ENCODE data around the gene FHIT. TPM values are rescaled to one million over a fixed set of nuclear protein-coding genes. Genes with fewer than 3 reads are reported as not detected.
A peak's percentile ranks its signal among the peaks of the same experiment; 100 is the strongest.

Gene FHIT
- total RNA-seq, 1 donor, result 4.8 TPM

DNA sequence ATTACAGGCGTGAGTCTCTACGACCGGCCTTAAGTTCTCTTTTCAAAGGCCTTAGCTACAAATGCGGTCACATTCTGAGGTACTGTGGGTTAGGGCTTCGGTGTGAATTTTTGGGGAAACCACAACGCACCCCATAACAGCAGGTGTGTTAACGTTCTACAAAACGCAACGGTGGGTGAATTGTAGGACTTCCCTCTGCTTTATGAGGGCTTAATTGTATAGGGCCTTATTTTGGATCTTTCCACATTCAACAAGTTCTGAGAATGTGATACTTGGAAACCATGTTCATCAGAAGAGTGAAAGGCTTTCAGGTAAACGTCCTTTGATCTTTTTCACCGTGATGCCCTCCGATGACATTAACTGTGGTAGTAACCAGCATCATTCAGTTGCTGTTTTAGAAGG lies 1202.8 kb downstream of the FHIT start:
- peak in 1 of 3 donors; percentile 36 for DNase-seq (ENCODE audit: low read depth in 2 of 3, low spot score in 2 of 3)

DNA sequence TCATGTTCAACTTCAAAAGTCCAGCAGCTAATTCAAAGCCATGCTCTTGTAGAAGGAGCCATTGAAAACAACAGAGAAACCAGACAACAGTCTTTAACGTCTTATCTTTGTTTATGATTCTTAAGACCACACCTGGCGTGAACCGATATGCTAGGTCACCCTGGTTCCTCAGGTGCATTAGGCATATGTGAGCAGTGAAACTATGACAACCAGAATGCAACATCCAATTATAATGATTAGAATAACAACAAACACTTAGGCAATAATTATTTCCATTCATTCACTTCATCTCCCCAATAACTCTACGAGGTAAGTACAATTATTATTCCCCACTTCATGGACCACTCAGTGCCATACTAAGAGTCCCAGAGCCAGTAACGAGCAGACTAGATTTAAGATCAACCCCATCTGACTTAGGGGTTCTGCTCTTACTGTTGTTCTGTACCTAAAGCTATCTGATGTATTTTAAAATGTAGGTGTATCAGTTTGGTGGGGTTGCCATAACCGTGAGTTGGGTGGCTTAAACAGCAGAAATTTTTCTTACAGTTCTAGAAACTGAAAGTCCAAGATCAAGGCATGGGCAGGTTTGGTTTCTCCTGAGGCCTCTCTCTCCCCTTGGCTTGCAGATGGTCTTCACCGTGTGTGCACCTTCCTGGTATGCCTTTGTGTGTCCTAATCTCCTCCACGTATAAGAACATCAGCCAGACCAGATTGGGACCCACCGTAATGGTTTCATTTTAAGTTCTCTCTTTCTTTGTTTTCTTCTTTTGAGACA lies 1203.6 kb downstream of the FHIT start:
- DNase-seq (ENCODE audit: low read depth in 2 of 3, low spot score in 2 of 3), result no peak

DNA sequence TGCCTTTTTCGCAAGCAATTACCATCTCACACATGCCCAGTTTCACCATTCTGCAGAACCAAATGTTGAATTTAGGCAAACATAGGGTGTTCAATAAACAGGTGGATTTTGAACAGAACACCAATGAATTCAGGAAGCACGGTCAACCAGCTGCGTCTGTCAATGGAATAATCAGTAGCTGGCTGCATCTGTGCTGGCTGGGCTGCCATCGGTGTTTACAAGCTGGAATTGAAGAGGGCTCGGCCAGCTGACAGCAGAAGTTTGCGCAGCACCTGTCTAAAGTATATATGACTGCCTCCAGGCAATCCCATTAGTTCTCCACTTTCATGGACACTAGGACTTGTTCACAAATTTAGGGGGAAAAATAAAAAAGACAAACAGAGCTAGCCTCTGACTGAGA lies 1205.0 kb downstream of the FHIT start:
- DNase-seq (ENCODE audit: low read depth in 2 of 3, low spot score in 2 of 3), result no peak

DNA sequence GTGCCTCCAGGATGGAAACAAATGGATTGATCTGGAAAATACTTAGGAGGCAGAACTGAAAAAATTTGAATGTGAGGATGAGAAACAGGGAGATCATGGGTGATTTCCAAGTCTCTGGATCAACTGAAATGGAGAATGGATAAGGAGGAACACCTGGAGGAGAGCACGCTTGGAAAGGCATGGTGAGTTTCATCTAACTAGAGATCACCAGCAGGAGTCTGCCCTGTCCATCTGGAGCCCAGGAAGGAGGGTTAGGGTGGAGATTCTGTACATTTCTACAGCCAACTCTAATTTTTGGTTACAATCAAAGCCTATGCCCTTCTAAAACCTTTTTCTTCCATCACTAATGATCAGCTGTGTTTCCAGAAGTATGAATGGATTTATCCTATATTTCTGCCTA lies 1205.6 kb downstream of the FHIT start:
- no peak for DNase-seq (ENCODE audit: low read depth in 2 of 3, low spot score in 2 of 3)

DNA sequence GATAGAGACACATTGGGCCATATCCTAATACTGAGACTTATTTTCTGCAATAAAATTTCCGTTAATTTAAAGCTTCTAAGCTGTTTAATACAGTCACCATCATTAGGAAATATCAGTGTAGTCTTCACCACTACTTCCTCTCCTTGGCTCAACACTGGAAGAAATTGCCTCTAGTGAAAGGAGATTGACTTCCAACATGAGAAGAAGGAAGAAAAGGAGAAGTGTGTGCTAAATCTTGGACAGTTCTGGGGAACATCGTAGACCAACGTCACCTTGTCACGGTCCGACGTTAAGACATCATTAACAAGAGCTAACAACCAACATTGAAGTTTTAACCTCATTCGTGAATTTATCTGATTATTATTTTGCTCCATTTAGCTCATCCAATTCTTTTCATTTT lies 1214.4 kb downstream of the FHIT start:
- no peak for DNase-seq (ENCODE audit: low read depth in 2 of 3, low spot score in 2 of 3)

DNA sequence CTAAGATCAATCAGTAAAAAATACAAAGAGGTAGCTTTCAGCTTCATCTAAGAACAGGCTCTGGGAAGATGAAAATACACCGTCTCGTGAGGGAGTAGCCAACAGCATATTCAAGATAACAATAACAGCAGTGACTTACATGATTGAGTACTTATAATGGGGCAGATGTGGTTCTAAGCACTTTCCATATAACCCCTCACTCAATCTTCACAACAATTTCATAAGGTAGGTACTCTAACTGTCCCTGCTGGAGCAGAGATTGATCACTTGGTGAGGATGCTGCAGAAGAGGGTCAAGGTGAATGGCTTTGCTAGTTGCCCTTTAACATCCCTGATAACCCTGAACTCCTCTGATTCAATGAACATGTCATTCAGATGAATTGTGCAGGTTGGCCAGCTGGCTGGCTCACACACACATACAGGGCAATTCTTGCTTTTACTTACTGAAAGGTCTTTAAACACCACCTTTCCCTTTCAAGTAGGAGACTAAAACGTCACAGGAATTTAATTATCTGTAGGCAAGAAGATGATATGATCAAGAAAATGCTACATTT lies 1217.3 kb downstream of the FHIT start:
- no peak for DNase-seq (ENCODE audit: low read depth in 2 of 3, low spot score in 2 of 3)

DNA sequence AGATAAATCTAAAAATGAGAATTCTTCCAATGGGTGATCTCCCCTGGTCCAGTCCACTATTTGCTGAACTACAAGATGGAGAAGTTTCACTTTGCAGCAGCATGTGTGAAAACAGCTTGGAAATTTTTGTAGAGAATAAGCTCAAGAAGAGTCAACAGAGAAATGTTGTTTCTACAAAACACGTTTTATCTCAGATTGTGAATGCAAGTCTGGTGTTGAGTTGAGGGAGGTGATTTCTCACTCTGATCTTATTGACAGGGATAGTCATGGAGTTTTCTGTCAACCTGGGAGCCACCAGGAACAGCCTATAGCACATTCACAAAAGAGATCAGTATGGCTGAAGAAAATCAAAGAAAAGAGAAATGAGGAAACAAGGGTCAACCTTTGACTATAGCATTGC lies 1220.3 kb downstream of the FHIT start:
- DNase-seq (ENCODE audit: low read depth in 2 of 3, low spot score in 2 of 3), result no peak

DNA sequence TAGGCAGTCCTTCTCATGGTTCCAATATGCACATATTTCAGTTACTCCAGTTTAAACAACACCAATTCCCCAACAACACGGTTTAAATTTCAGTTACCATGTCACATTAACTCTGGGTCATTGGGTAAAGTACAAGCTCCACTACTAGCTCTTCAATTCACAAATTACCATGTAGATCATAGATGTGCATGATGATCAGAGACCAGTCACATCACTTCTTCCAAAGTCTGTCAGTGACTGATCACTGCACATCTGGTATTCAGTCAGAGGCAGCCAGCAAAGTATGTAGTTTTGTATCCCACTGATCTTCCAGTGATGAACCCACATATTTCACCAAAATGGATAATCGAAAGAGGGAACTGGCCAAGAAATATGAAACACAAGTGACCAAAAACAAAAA lies 1223.0 kb downstream of the FHIT start:
- DNase-seq (ENCODE audit: low read depth in 2 of 3, low spot score in 2 of 3), result no peak

DNA sequence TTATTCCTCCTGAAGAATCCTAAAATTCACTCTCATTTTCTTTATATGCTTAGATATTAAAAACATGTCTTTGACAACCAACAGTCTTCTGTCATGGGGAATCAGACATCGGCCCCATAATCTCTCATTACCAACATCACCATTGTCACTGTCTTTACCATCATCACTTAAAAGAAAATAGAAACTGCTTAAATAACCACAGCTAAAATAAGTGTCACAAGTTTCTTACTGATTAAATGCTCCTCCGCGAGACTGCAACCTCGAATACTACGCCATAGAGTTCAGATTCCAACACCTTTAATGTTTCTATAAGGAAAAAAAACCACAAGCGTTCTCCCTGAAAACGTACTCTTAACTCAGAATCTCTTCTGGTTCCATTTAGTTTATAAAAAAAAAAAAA lies 1223.9 kb downstream of the FHIT start:
- no peak for DNase-seq (ENCODE audit: low read depth in 2 of 3, low spot score in 2 of 3)

DNA sequence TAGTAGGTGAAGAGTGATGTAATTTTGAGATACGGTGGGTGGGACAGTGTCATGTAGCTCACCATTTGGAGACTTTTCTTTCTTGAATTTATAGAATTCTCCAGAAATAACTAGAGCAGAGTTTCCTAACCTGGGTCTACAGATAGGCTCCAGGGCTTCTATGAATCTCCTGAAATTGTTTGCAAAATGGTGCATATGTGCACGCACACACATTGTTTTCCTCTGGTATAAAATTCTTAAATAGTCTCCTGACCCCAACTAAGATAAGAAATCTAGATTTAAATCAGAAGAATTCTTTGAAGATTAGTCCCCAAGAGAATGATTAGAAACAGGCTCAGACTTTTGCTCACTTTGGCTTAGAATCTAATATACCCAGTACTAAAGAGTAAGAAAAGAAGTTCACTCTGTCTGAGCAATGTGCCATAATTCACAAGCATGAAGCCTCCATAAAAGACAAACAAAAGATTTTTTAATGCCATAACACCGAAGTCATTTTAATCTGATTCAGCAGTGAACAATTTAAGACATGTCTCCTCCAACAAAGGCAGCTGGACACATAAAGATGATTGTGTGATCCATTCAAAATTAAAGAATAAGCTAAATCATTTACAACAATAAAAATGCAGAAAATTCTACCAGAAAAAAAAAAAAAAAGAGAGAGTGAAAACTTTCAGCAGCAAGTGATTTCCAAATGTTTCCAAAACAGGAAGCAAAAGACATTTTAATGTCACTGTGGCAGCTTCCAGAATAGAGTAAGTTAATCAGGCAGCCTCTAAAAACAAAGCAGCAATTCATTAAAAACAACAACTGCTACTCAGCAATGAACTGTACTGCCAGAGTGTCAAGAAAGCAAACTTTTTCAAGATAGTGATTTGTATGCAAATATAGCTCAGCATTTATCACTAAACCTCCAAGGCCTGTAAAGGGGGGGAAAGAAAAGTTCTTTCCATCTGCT lies 1225.9 kb downstream of the FHIT start:
- DNase-seq (ENCODE audit: low read depth in 2 of 3, low spot score in 2 of 3), result no peak

DNA sequence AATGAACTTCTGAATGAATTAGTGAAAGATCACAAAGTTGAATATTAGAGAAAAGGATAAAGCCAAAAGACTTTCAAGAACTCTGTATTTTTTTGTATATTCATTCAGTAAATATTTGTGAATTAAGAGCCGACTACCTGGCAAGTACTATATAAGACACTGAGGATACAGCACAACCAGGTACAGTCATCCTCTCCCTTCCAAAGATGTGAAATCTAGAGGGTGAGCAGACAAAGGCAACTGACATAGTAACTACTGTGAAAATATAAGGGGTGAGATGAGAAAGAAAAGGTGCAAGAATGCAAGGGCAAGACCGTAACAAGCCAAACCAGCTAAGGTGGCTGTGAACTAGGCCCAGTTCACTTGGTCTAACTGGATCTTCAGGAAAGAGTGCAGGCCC lies 1226.9 kb downstream of the FHIT start:
- no peak for DNase-seq (ENCODE audit: low read depth in 2 of 3, low spot score in 2 of 3)

DNA sequence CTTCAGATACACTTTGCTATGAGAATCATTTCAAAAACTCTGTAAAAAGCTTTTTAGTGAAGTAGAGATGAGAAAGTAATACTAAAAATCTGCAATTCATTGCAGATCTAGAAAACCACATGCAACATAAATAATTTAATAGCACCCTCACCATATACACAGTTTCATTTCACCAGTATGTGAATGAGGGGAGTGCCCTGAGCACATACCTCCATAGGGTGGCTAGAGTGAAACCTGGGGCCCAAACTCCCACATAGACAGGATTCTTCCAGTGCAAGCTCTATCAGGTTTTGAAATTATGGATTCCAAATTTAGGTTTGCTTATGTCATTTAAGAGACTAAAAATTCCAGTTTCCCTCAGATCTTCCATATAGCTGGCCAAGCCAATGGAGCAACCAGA lies 1228.1 kb downstream of the FHIT start:
- DNase-seq (ENCODE audit: low read depth in 2 of 3, low spot score in 2 of 3), result no peak

DNA sequence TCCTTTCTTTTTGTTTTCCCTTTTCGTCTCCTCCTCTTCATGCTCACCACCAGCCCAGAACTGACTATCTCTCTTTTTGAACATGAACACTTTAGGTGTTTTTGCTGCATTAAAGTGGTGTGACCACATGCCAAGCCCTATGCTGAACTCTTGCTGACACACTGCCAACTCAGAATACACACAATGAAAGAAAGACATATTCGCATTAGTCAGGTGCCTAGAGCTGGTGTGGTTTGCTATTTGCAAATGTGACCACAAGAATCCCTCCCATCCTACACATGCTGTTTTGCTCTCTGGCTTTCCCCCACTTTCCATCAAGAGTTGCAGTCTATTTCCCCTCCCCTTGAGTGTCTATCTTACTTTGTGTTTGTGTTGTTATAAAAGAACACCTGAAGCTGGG lies 1233.6 kb downstream of the FHIT start:
- peak in 2 of 3 donors; percentile 7 to 21 for DNase-seq (ENCODE audit: low read depth in 2 of 3, low spot score in 2 of 3)

DNA sequence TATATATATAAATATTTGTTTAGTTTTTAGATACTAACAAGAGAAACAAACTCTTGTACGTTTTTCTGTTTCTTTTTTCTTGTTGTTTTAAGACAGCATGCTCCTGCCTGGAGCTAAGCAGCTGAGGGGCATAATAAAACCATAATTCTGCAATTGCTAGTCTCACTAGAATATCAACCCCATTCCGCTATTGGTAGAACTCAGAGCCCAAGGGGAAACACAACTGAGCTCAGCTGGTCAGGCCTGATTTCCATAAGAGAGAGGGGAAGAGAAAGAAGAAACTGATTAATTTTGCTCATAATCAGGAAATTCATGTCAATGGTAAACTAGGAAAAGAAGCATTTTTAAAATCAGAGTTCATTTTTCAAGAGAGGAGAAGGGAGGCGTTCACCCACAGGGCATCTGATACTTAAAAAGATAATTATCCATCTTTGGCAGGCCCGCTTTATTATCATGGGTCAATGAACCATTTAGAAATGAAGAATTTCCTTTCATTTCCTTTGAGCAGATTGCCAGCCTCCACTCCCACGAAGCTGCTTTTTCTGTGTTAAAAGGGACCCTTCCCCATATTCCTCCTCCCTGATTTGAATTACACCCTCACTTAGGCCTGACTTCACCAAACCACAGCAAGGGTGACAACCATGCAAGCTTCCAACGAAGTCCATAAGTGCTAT lies 1236.1 kb downstream of the FHIT start:
- no peak for DNase-seq (ENCODE audit: low read depth in 2 of 3, low spot score in 2 of 3)

DNA sequence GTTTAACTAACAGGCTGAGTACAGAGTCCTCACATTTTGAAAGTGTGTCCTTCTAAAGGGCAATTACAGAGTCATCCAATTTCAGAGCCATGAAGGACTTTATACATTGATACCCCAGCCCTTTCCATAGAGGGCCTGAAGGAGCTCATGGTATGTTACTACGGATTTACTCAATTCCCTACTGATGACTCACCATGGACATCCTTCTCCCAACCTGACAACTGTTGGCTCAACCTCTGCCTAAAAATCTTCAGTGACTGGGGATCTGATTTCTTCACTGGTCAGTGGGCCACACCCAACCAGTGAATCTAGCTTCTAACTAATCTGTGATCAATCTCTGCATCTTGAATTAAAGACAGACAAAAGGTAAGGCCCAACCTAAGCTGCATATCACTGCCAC lies 1238.0 kb downstream of the FHIT start:
- DNase-seq (ENCODE audit: low read depth in 2 of 3, low spot score in 2 of 3), result no peak

DNA sequence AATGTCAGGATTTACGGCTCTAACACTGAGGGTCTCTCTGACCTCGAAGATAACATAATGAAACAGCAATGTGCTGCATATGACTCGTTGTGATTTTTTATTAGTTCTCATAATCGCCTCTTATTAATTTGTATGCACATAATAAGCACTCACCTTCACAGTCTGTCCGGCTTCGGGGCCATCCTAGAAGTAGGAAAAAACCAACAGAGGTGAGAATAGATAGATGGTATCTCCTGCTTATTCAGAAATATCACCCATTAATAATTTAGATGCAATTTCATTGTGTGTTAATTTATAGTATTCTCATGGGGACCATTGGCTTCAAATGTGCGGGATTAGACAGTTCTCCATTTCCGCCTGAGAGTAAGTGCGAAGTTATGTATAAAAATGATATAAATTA lies 1240.0 kb downstream of the FHIT start:
- DNase-seq (ENCODE audit: low read depth in 2 of 3, low spot score in 2 of 3), result no peak

DNA sequence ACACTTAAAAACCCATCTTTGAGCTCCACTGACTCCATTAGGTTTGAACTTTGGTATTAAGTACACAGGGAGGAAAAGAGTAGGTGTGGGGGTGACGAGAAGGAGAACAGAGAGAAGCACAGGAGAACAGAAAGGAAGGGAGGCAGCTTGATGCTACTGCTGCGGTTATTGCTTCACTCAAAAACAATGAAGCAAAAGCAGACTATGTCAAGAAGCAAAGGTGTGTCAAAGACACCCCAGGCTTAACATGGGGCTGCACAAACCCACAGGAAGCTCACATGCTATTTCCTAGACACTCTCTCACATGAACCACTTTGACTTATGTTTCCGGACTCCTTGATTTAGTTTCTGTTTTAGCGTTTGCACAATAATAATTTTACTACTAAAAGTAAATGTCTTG lies 1240.5 kb downstream of the FHIT start:
- DNase-seq (ENCODE audit: low read depth in 2 of 3, low spot score in 2 of 3), result peak; percentile 57 to 90 (median 58)

DNA sequence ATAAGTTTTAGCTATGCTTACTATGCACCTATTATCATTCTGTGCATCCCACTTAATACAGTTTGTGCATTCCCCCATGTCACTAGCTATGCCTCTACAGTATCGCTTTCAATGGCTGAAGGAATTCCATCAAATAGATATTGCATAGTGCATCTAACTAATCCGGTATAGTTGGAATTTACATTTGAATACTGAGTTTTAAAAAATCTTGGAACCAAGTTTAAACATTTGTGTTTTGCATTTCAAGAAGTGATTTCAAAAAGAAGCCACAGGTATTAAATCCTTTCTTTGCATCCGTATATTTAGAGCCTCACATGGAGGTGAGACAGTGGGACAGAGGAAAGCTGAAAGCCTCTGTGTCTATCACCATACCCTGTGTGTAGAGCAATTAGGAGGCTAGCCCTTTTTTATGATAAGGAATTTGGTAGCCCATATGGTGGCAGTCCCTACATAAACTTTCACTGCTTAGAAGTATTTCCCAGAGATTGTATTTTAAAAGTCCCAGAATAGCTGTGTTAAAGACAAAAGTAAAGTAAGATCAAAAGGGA lies 1241.2 kb downstream of the FHIT start:
- no peak for DNase-seq (ENCODE audit: low read depth in 2 of 3, low spot score in 2 of 3)

DNA sequence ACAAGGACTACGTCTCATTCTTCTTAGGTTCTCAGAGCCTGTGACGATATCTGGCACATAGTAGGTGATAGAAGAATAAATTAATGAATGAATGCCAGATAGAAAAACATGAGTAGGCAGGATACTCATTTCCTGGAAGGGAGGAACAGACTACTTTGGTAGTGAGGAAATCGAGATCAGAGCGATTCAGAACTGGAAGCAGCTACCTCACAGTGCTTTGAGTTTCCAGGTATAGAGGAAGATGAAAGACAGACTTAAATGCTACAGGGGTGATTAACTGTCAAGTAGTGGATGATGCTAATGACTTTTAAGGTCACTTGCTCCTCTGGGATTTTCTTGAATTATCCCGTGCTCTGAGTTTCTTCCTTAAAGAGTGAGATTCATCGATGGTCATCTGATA lies 1249.9 kb downstream of the FHIT start:
- DNase-seq (ENCODE audit: low read depth in 2 of 3, low spot score in 2 of 3), result no peak

DNA sequence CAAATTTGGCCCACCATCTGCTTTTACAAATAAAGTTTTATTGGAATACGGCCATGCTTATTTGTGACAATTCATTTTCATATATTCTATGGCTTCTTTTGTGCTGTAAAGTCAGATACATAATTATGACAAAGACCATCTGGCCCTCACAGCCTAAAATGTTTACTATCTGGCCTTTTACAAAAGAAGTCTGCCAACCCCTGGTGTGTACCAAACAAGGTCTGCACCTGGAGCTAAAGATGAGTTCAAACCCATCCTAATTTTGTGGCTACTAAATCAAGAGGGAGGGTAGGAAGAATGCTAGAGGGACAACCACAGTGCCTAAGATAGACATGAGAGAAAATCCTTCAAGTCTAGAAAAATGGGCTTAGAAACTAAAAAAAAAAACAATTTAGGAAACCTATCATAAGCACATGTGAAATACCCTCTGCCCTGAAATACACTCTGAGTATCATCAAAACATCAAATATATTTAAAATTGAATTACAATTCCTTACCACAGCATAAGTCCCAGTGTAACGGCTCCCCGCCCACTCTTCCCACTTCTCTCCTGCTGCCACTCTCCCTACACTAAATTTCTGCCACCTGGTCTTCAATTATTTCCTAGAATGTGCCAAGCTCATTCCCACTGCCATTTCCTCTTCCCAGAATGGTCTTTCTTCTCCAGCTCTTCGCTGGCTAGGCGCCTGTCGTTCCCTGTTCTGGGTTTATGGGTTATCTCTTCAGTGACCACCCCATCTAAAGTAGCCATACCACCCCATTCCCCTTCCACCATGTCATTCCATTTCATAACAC lies 1250.7 kb downstream of the FHIT start:
- no peak for DNase-seq (ENCODE audit: low read depth in 2 of 3, low spot score in 2 of 3)

Measured in hematopoietic multipotent progenitor cell (in vitro differentiated cells).